Lower leg skin (tissue), 3 donors: ENCODE data around the gene IL1RAPL1.

ENCODE experiments used
- POLR2A ChIP-seq, 2 donors: fragments of 450-650 bp; IDR thresholded peaks; one replicate each; pipeline ENCODE4 v1.6.1; 2016 to 2017; ENCODE audit warnings: antibody characterized with exemption in 2 of 2, mild to moderate bottlenecking in 1 of 2, moderate library complexity in 1 of 2
- TF ChIP-seq, protein P1 (sequence below), 3 donors: fragments of 450-650 bp; IDR thresholded peaks; one replicate each; pipeline ENCODE4 v1.5.1; 2016; ENCODE audit warnings: antibody characterized with exemption in 3 of 3, mild to moderate bottlenecking in 3 of 3, moderate library complexity in 2 of 3

DNA sequence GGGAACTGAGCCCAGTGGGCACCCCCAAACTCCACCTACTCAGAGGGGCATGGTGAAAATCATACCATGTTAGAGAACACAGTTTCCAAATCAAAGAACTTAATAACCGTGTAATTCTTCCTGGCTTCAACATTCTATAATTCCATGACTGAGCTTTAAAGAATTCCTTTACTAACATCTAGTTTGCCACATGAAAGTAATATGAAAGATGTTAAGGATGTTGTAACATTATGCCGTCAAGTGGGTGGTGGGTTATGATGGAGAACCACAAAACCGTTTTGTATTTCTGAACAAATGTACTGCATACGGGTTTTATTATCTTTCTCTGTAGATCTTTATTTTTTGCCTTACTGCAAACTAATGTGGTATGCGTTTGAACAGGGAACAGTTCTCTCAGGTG, 1079.1 kb downstream of the IL1RAPL1 start:
- no peak for TF ChIP-seq POLR2A (IDR thresholded peaks at IDR 0.05)
- TF ChIP-seq, protein P1, sequence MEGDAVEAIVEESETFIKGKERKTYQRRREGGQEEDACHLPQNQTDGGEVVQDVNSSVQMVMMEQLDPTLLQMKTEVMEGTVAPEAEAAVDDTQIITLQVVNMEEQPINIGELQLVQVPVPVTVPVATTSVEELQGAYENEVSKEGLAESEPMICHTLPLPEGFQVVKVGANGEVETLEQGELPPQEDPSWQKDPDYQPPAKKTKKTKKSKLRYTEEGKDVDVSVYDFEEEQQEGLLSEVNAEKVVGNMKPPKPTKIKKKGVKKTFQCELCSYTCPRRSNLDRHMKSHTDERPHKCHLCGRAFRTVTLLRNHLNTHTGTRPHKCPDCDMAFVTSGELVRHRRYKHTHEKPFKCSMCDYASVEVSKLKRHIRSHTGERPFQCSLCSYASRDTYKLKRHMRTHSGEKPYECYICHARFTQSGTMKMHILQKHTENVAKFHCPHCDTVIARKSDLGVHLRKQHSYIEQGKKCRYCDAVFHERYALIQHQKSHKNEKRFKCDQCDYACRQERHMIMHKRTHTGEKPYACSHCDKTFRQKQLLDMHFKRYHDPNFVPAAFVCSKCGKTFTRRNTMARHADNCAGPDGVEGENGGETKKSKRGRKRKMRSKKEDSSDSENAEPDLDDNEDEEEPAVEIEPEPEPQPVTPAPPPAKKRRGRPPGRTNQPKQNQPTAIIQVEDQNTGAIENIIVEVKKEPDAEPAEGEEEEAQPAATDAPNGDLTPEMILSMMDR (IDR thresholded peaks at IDR 0.05): no peak
